CD14-positive monocyte (primary cell): ENCODE measurements around the gene CEACAM18. TPM values are rescaled to one million over a fixed set of nuclear protein-coding genes. Genes with fewer than 3 reads are reported as not detected.
A peak's percentile ranks its signal among the peaks of the same experiment; 100 is the strongest.

Source experiments
- DNase-seq, 3 donors: peaks; one replicate each; pipeline ENCODE4 v3.0.0-alpha.2; 2011 to 2022
- H2AFZ ChIP-seq: 2 replicates; pipeline ENCODE4 v1.6.0; 2012; ENCODE audit warnings: mild to moderate bottlenecking, low read depth, low read length, inconsistent platforms; ENCODE audit not compliant: insufficient read depth, poor library complexity, severe bottlenecking
- H3K27ac ChIP-seq, 2 donors: 1 replicate in 1 of 2; 2 replicates in 1 of 2; pipeline ENCODE4 v1.5.1; 2012 to 2013; ENCODE audit warnings: low read length in 2 of 2, control low read depth in 1 of 2, inconsistent platforms in 1 of 2, low read depth in 1 of 2, mild to moderate bottlenecking in 1 of 2
- H3K27me3 ChIP-seq, 2 donors: one replicate each; pipeline versions ENCODE4 v1.6.0 to v1.6.1; 2011 to 2013; ENCODE audit warnings: low read length in 2 of 2; ENCODE audit not compliant: control insufficient read depth in 2 of 2, insufficient read depth in 2 of 2
- H3K36me3 ChIP-seq, 2 donors: replicated peaks in 1 of 2; 1 replicate in 1 of 2; 2 replicates in 1 of 2; pipeline versions ENCODE4 v1.5.1 to v1.6.1; 2012 to 2013; ENCODE audit warnings: low read length in 2 of 2, control low read depth in 1 of 2, inconsistent platforms in 1 of 2, mild to moderate bottlenecking in 1 of 2; ENCODE audit not compliant: insufficient read depth in 2 of 2, control insufficient read depth in 1 of 2
- H3K4me1 ChIP-seq, 2 donors: 1 replicate in 1 of 2; 2 replicates in 1 of 2; pipeline versions ENCODE4 v1.5.1 to v1.6.1; 2012 to 2013; ENCODE audit warnings: low read length in 2 of 2, control low read depth in 1 of 2, inconsistent platforms in 1 of 2, mild to moderate bottlenecking in 1 of 2, moderate library complexity in 1 of 2; ENCODE audit not compliant: insufficient read depth in 2 of 2, control insufficient read depth in 1 of 2
- H3K4me2 ChIP-seq: replicated peaks from 2 replicates; pipeline ENCODE3; 2012; ENCODE audit warnings: low read length, moderate library complexity, mild to moderate bottlenecking; ENCODE audit not compliant: poor library complexity, severe bottlenecking; ENCODE audit errors: extremely low read depth
- H3K4me3 ChIP-seq, 3 experiments: fragments of 200-600 bp in 1 of 3; sonication (generic) in 1 of 3; replicated peaks in 1 of 3; 1 replicate in 2 of 3; 2 replicates in 1 of 3; pipeline ENCODE4 v1.5.1; 2011 to 2013; ENCODE audit warnings: low read length in 3 of 3, mild to moderate bottlenecking in 3 of 3, control low read depth in 2 of 3, low read depth in 2 of 3, inconsistent platforms in 1 of 3, moderate library complexity in 1 of 3
- H3K79me2 ChIP-seq: 2 replicates; pipeline ENCODE4 v1.6.0; 2012; ENCODE audit warnings: mild to moderate bottlenecking, control low read depth, inconsistent platforms, low read length, moderate library complexity; ENCODE audit not compliant: insufficient read depth
- H3K9ac ChIP-seq: 2 replicates; pipeline ENCODE4 v1.6.0; 2017; ENCODE audit warnings: low read length, mild to moderate bottlenecking; ENCODE audit not compliant: insufficient read depth, poor library complexity, severe bottlenecking
- H3K9me3 ChIP-seq, 2 donors: replicated peaks in 1 of 2; 1 replicate in 1 of 2; 2 replicates in 1 of 2; pipeline versions ENCODE4 v1.5.1 to v1.6.1; 2012 to 2013; ENCODE audit warnings: low read length in 2 of 2, control low read depth in 1 of 2; ENCODE audit not compliant: control insufficient read depth in 1 of 2, insufficient read depth in 1 of 2
- H4K20me1 ChIP-seq: 2 replicates; pipeline ENCODE4 v1.6.0; 2012; ENCODE audit warnings: mild to moderate bottlenecking, low read length, control low read depth, moderate library complexity; ENCODE audit not compliant: insufficient read depth
- H3K27ac Mint-ChIP-seq, 7 donors: one replicate each; pipeline ENCODE4 v1.8.0; 2020; ENCODE audit warnings: mild to moderate bottlenecking in 7 of 7, mixed read lengths in 7 of 7, moderate library complexity in 6 of 7, inconsistent platforms in 2 of 7
- H3K27me3 Mint-ChIP-seq, 3 donors: one replicate each; pipeline ENCODE4 v1.8.0; 2021 to 2022; ENCODE audit warnings: low read depth in 3 of 3, mild to moderate bottlenecking in 3 of 3, mixed read lengths in 3 of 3, moderate library complexity in 3 of 3, inconsistent platforms in 1 of 3
- H3K36me3 Mint-ChIP-seq, 2 donors: one replicate each; pipeline ENCODE4 v1.8.0; 2020; ENCODE audit warnings: mixed read lengths in 2 of 2, inconsistent platforms in 1 of 2, mild to moderate bottlenecking in 1 of 2
- H3K4me1 Mint-ChIP-seq: one replicate; pipeline ENCODE4 v1.8.0; 2020; ENCODE audit warnings: mild to moderate bottlenecking, mixed read lengths
- H3K4me3 Mint-ChIP-seq, 2 donors: one replicate each; pipeline ENCODE4 v1.8.0; 2020; ENCODE audit warnings: mild to moderate bottlenecking in 2 of 2, mixed read lengths in 2 of 2, moderate library complexity in 1 of 2
- H3K9me3 Mint-ChIP-seq, 7 donors: one replicate each; pipeline ENCODE4 v1.8.0; 2020 to 2022; ENCODE audit warnings: mixed read lengths in 7 of 7, mild to moderate bottlenecking in 6 of 7, moderate library complexity in 6 of 7, inconsistent platforms in 2 of 7
- WGBS: methylation state at CpG from one replicate; pipeline ENCODE4 v1.1.5; 2013; ENCODE audit warnings: missing lambda C conversion rate; ENCODE audit not compliant: insufficient coverage; 5-methylcytosine and 5-hydroxymethylcytosine counted together
- intact Hi-C, 2 donors: fragments of 100-400 bp; cut with micrococcal nuclease; formaldehyde crosslinking; loops; one replicate each; pipeline versions ENCODE4 v1.15.0 to v1.15.1; 2023
- polyA plus RNA-seq, 3 donors: library from polyadenylated mRNA; depleted of rRNA in 1 of 3; unstranded in 2 of 3; stranded (reverse) in 1 of 3; fragments of 300-500 nt in 2 of 3; fragments of >200 nt in 1 of 3; fragmentation: Illumina TruSeq in 2 of 3; gene quantifications; 1 replicate in 2 of 3; 2 replicates in 1 of 3; pipeline ENCODE4 v1.2.3, GENCODE V29; 2012 to 2021
- TF ChIP-seq, protein P1 (sequence below): fragments of 200-600 bp; IDR thresholded peaks from one replicate; pipeline ENCODE4 v1.8.0; 2022; ENCODE audit warnings: antibody characterized with exemption, mild to moderate bottlenecking

CEACAM18 gene
- polyA plus RNA-seq, 3 donors: not detected

DNA sequence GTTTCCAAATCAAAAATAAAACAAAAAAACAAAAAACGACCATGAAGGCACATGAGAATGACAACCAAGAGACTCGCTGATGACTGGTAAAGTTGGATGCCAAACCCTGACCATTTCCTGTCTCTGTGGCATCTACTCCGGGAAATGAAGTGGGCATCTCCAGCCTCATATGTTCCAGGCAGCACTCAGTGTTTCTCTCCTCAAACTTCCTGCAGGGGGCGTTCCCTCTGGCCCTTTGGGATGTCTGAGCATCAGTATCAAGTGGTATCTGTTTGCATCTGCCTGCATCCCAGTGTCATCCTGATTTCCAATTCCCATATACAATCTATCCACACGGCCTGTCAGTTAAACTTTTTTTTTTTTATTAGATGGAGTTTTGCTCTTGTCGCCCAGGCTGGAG lies 33.0 kb downstream of the CEACAM18 start:
- Mint-ChIP-seq H3K27ac (no peak overlapping the region), H3K27me3 (no peaks in the 10 kb centered on the region)

DNA sequence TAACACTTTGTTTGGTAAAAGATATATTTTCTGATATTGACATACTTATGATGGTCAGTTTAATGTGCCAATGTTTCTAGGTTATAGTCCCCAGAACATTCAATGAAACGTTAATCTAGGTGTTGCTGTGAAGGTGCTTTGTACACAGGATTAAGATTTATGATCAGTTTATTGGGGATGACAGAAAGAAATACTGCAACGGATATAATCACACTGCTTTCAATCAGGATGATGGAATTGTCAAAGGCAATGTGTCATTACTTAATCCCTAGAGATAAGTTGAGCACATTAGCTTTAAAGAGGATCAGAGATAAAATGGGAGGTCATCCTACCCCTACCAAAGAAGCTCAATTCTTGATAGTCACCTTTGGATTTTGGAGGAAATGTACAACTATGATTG lies 35.6 kb downstream of the CEACAM18 start:
- Histone ChIP-seq H3K9me3 (peaks cover 0 to 9% of the 10 kb centered on the region in 2 donors), H3K27ac (no peak overlapping the region), H3K4me1 (peaks cover 20 to 25% of the 10 kb centered on the region in 2 donors), H4K20me1 (no peaks in the 10 kb centered on the region), H3K9ac (no peak overlapping the region), H2AFZ (no peak overlapping the region), H3K4me3 (no peak overlapping the region), H3K27me3 (no peaks in the 10 kb centered on the region), H3K36me3 (no peaks in the 10 kb centered on the region), H3K79me2 (no peaks in the 10 kb centered on the region), H3K4me2 (no peak overlapping the region)
- intact Hi-C loops: loop anchor here (1.0 to 2.0 kb wide), 2 partner anchors 41 kb away; no protein-coding TSS in a partner anchor
- Mint-ChIP-seq H3K4me3 (no peak overlapping the region), H3K9me3 (peaks cover 4 to 12% (median 9%) of the 10 kb centered on the region in 7 donors), H3K27me3 (no peaks in the 10 kb centered on the region), H3K27ac (no peak overlapping the region), H3K4me1 (peaks cover 30% of the 10 kb centered on the region), H3K36me3 (peaks cover 0 to 3% of the 10 kb centered on the region in 2 donors)
- TF ChIP-seq, protein P1, sequence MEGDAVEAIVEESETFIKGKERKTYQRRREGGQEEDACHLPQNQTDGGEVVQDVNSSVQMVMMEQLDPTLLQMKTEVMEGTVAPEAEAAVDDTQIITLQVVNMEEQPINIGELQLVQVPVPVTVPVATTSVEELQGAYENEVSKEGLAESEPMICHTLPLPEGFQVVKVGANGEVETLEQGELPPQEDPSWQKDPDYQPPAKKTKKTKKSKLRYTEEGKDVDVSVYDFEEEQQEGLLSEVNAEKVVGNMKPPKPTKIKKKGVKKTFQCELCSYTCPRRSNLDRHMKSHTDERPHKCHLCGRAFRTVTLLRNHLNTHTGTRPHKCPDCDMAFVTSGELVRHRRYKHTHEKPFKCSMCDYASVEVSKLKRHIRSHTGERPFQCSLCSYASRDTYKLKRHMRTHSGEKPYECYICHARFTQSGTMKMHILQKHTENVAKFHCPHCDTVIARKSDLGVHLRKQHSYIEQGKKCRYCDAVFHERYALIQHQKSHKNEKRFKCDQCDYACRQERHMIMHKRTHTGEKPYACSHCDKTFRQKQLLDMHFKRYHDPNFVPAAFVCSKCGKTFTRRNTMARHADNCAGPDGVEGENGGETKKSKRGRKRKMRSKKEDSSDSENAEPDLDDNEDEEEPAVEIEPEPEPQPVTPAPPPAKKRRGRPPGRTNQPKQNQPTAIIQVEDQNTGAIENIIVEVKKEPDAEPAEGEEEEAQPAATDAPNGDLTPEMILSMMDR: no peak
- WGBS: no CpG with 5 or more reads among the region's 2 CpGs
- DNase-seq: no peak

More for the DNA sequence above, 33.0 kb downstream of the CEACAM18 start:
- H3K4me1 Mint-ChIP-seq: peaks cover 55% of the 10 kb centered on the region
- H3K9me3 Mint-ChIP-seq: no peaks in the 10 kb centered on the region
- Histone ChIP-seq H3K79me2 (no peaks in the 10 kb centered on the region), H3K4me3 (no peak overlapping the region), H3K27me3 (no peaks in the 10 kb centered on the region), H3K4me1 (peaks cover 40 to 51% of the 10 kb centered on the region in 2 donors), H3K9ac (no peak overlapping the region), H4K20me1 (no peaks in the 10 kb centered on the region), H3K36me3 (no peaks in the 10 kb centered on the region), H2AFZ (no peak overlapping the region), H3K9me3 (no peaks in the 10 kb centered on the region), H3K4me2 (no peak overlapping the region), H3K27ac (no peak overlapping the region)
- DNase-seq: peak in 2 of 3 donors; percentile 18 to 33
- H3K36me3 Mint-ChIP-seq: no peaks in the 10 kb centered on the region
- TF ChIP-seq, protein P1: peak; percentile 49
- H3K4me3 Mint-ChIP-seq: no peak overlapping the region
- 28% methylated on average over 3 of the region's 6 CpGs for WGBS
- intact Hi-C loops: no loop called here
